H1 (cell line): ENCODE results near the gene ZFP69. TPM values are rescaled to one million over a fixed set of nuclear protein-coding genes. Genes with fewer than 3 reads are reported as not detected.

ENCODE experiments used
- BRCA1 ChIP-seq: IDR thresholded peaks from 2 replicates; pipeline ENCODE4 v1.6.1; 2012; ENCODE audit warnings: low read depth, low read length, improper control_type of control experiment
- GTF2F1 ChIP-seq: IDR thresholded peaks from 2 replicates; pipeline ENCODE4 v1.6.1; 2012; ENCODE audit warnings: low read depth, low read length, improper control_type of control experiment, borderline replicate concordance
- NANOG ChIP-seq: IDR thresholded peaks from 2 replicates; pipeline ENCODE4 v1.6.1; 2011; ENCODE audit warnings: low read length, low read depth, mild to moderate bottlenecking, inconsistent platforms; ENCODE audit not compliant: insufficient read depth, poor library complexity, severe bottlenecking
- POLR2AphosphoS5 ChIP-seq: IDR thresholded peaks from 2 replicates; pipeline ENCODE4 v1.6.1; 2011; ENCODE audit warnings: low read depth, low read length
- polyA plus RNA-seq, 7 experiments: library from polyadenylated mRNA; depleted of rRNA in 3 of 7; stranded (reverse) in 5 of 7; unstranded in 2 of 7; fragments of >200 nt in 5 of 7; fragments of 200-250 nt in 2 of 7; gene quantifications; 1 replicate in 5 of 7; 2 replicates in 1 of 7; 4 replicates in 1 of 7; pipeline versions ENCODE4 v1.2.1 to v1.2.3, GENCODE V29; 2011 to 2013; ENCODE audit warnings: missing spikeins in 2 of 7, mixed read lengths in 2 of 7
- total RNA-seq: library from RNA; stranded (reverse); fragmentation: NEBNext Ultra II Directional; extraction: Animal tissue kit (Norgen Biotek cat#: 25700); gene quantifications from 2 replicates; pipeline ENCODE4 v1.2.1, GENCODE V29; 2021

The ZFP69 gene
- total and polyA plus RNA-seq, 2 of the 8 experiments (the other 6 are each of a cell fraction or from before 2014, with no cell fraction given) = 1.0 to 4.3 TPM

GRCh38 chr1:40451238-40451585, 25.9 kb upstream of the ZFP69 start (continued):
- no peak for TF ChIP-seq BRCA1
- TF ChIP-seq POLR2AphosphoS5 = no peak
- no peak for TF ChIP-seq NANOG
- no peak for TF ChIP-seq GTF2F1
